NCI-H510A treated with DMSO at 0.1 percent for 48 hours (cell line): ENCODE results near the gene CNPY4.
"Not testable (repeated sequence)": the region's sequence is repeated elsewhere in the genome, so short reads cannot be mapped to it uniquely, and the experiment has no call there.

Source experiments
- DNase-seq: peaks from one replicate; lab custom pipeline; 2025; lab: John Stamatoyannopoulos, UW

Gene CNPY4

DNA sequence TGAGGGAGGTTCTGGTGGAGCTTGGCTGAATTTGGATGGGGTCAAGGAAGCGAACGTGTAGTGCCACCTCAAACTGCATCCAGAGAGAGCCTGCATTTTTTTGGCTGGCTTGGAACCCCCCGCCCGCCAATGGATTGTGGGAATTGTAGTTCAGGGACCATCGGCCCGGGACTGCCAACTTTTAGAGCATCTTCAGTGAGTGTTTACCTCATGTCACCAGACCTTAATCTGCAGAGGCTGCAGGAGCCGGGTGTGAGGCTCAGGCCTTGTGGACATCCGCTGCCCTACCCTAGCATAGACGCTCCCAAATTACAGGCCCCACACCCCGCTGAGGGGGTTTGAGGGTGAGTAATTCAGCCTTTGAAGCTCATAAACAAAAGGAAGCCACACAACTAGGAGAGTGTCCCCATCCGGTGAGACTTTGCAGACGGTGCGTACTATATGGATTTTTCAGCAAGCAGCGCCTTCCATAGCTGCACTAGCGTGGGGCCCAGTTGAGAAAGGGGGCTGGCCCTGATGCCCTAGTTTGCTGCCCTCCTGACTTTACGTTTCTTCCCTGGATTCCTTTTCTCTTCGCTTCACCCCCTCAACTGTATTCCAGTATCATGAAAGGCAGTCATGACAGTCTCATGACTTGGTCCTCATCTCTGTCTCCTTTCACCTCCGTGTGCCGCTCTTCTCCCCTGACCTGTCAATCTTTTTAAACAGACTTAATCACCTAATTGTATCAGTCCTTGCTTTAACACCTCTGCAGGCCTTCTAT lies 717 bp downstream of the CNPY4 start:
- DNase-seq: peak; percentile 5

DNA sequence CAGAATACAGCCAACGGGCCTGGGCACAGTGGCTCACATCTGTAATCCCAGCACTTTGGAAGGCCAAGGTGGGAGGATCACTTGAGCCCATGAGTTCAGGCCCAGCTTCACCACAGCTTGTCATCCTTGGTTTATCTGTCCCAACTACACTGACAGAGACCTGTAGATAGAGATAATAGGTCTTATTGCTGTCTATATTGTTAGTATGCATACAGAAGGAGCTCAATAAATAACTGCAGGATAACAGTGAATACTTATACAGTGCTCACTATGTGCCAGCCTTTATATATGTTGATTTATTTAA lies 1.3 kb downstream of the CNPY4 start:
- no peak for DNase-seq

DNA sequence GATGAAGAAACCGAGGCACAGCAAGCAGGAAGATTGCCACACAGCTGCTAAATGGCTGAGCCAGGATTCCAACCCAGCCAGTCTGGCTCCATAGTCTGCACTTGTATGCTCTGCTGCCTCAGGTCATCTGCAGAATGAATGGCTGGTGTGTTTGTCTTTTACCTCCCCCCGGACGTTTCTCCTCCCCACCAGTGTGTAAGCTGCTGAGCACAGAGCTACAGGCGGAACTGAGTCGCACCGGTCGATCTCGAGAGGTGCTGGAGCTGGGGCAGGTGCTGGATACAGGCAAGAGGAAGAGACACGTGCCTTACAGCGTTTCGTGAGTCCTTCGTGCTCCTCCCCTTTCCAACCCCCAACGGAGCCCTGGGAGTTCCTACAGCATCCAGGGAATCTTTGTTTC lies 2.6 kb downstream of the CNPY4 start:
- DNase-seq: peak; percentile 85

DNA sequence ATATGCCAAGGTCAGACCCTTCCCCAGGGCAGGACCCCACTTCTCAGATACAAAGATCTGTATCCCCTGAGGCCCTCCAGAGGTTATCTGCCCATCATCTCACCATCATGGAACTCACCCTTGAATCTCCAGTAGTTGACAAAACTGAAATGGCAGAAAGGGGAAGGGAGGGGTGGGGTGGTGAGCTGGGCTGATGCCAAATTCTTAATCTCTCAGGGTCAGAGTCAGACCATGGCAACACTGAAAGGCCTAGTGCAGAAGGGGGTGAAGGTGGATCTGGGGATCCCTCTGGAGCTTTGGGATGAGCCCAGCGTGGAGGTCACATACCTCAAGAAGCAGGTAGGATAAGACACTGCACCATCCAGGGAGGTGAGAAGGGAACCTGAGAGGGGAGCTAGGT lies 3.1 kb downstream of the CNPY4 start:
- DNase-seq: no peak

DNA sequence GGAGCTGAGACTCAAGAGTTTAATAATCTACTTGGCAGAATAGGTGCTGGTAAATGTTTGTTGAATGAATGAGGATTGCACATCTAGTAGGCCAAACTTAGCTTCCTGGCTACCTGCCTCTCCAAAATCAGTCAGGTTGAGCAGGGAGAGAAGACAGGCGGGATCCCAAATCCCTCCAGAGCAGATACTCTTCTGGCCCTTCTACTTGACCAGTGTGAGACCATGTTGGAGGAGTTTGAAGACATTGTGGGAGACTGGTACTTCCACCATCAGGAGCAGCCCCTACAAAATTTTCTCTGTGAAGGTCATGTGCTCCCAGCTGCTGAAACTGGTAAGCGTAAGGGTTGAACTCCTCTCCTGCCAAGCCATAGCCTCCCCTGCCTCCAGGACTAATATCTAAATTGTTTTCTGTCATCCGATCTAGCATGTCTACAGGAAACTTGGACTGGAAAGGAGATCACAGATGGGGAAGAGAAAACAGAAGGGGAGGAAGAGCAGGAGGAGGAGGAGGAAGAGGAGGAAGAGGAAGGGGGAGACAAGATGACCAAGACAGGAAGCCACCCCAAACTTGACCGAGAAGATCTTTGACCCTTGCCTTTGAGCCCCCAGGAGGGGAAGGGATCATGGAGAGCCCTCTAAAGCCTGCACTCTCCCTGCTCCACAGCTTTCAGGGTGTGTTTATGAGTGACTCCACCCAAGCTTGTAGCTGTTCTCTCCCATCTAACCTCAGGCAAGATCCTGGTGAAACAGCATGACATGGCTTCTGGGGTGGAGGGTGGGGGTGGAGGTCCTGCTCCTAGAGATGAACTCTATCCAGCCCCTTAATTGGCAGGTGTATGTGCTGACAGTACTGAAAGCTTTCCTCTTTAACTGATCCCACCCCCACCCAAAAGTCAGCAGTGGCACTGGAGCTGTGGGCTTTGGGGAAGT lies 5.1 kb downstream of the CNPY4 start:
- no peak for DNase-seq

DNA sequence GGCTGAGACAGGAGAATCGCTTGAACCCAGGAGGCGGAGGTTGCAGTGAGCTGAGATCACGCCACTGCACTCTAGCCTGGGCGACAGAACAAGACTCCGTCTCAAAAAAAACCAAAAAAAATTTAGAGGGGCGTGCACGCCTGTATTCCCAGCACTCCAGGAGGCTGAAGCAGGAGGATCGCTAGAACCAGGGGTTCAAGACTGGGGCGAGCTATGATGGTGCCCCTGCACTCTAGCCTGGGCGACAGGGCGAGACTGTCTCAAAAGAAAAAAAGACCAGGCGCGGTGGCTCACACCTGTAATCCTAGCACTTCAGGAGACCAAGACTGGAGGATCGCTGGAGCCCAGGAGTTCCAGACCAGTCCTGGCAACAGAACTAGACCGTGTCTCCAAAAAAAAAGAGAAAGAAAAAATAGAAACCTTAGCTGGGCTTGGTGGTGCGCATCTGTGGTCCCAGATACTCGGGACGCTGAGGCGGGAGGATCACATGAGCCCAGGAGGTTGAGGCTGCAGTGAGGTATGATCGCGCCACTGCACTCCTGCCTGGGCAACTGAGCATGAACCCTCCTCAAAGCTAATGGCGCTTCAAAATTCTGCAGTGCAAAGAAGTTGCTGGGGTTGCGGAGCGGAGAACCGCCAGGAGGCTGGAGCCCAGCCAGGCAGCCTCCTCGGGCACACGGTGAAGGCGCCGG lies 7.0 kb downstream of the CNPY4 start:
- DNase-seq: no peak

DNA sequence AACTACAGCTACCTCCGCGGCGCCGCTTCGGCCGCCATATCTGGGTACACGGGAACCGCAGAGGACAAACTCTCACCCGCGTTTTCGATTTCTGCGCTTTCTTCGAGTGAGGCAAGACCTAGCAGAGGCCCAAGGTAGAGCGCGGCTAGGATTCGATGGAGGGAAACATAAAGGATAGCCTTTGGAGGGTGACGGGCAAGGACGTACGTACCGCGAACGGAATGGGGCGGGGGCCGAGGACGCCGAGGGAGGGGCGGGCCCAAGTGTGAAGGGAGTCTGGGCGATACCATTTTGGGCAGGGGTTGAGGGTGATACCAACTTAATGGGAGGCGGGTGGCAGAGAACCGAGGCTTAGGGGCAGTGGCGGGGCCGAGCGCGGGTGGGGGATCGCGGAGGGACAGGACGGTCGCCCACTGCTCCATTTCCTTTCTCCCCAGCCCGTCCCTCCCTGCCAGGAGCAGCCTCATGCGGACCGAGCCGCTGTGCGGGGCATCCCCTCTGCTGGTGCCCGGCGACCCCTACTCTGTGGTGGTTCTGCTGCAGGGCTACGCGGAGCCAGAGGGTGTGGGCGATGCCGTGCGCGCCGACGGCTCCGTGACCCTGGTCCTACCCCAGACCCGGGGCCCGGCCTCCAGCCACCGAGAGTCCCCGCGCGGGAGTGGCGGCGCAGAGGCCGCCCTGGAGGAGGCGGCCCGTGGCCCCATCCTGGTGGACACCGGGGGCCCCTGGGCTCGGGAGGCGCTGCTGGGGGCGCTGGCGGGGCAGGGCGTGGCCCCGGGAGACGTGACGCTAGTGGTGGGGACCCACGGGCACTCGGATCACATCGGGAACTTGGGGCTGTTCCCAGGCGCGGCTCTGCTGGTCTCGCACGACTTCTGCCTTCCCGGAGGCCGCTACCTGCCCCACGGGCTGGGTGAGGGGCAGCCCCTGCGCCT lies 7.8 kb downstream of the CNPY4 start, which contains the start of gene MBLAC1:
MBLAC1 (plus strand) TSS at position 37 of the 935 bp plus-strand sequence; CDS start at position 466, 429 bp downstream.
- peak; percentile 59 for DNase-seq

DNA sequence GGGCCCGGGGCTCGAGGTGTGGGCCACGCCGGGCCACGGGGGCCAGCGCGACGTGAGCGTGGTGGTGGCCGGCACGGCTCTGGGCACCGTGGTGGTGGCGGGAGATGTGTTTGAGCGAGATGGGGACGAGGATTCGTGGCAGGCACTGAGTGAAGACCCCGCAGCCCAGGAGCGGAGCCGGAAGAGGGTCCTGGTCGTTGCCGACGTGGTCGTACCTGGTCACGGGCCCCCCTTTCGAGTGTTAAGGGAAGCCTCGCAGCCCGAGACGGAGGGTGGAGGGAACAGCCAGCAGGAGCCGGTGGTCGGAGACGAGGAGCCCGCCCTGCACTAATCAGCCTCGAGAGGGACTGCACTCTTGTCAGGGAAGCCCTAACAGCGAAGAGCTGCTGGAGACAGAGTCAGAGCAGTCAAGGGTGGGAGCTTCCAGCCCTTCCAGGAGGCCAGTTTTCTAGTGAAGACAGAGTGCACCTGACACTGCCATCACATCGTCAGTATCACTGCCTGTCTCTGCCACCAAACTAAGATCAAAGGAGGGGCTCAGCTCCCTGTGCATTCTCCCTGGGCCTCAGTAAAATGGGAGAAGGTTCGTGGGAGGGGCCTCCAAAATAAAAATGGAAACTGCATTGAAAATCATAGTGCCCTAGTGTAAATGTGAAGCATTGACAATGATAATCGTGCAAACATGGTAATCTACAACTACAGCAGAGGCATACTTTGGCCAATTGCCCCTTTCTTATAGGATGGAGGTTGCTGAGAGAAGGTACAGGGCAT lies 8.6 kb downstream of the CNPY4 start:
- no peak for DNase-seq

DNA sequence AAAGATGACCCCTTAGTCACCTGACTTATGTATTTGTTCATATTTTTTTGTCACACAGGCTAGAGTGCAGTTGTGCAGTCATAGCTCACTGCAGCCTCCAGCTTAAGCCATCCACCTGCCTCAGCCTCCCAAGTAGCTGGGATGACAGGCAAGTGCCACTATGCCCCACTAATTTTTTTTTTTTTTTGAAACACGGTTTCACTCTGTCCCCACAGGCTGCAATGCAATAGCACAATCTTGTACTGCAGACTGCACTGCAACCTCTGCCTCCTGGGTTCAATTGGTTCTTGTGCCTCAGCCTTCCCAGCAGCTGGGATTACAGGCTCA lies 9.2 kb downstream of the CNPY4 start:
- no peak for DNase-seq

DNA sequence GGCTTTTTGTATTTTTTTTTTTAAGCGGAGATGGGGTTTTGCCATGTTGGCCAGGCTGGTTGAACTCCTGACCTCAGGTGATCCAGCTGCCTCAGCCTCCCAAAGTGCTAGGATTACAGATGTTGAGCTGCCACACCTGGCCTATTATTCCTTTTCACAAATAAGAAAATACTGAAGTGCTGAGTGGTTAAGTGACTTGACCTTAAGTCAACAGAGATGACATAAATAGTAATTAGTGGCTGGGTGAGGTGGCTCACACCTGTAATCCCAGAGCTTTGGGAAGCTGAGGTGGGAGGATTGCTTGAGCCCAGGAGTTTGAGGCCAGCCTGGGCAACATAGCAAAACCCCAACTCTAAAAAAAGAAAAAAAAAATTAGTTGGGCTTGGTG lies 10.8 kb downstream of the CNPY4 start:
- DNase-seq: peak; percentile 31

DNA sequence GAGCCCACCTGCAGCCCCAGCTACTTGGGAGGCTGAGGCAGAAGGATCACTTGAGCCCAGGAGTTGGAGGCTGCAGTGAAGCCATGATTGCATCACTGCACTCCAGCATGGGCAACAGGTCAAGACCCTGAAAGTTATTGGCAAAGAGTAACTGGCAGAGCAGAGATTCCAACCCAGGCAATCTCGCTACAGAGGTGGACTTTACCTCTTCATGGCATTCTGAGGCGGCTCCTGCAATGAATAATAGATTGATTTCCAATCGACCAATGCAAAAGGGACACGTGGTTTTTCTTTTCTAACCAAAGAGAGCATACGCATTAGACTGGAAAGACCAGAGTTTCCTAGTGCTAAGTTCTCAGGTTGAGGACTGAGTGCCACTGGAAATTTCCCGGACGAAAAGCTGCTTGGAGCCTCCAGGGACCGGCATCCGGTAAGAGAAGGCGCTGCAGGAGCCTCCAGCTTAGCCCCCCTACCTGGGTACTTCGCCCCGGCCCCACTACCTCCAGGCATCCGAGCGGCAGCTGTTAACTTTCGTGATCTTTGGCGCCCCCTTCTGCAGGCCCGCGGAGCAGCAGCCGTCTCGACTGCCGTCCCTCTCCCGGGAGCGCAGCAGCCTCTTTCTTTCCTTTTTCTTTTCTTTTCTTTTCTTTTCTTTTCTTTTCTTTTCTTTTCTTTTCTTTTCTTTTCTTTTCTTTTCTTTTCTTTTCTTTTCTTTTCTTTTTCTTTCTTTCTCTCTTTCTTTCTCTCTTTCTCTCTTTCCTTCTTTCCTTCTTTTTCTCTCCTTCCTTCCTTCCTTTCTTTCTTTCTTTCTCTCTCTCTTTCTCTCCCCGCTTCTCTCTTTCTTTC lies 11.4 kb downstream of the CNPY4 start:
- DNase-seq: peak; percentile 27

DNA sequence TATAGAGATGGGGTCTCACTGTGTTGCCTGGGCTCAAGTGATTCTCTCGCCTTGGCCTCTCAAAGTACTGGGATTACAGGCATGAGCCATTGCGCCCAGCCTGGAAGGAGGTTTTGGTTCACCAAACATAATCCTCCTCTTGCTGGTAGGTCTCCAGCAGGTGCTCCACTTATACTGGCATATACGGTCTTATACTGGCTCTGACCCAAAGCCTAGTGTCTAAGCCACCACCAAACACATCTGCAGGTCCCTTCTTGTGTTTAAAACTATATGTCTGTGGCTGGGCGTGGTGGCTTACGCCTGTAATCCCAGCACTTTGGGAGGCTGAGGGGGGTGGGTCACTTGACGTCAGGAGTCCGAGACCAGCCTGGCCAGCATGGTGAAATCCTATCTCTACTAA lies 12.7 kb downstream of the CNPY4 start:
- DNase-seq: no peak

DNA sequence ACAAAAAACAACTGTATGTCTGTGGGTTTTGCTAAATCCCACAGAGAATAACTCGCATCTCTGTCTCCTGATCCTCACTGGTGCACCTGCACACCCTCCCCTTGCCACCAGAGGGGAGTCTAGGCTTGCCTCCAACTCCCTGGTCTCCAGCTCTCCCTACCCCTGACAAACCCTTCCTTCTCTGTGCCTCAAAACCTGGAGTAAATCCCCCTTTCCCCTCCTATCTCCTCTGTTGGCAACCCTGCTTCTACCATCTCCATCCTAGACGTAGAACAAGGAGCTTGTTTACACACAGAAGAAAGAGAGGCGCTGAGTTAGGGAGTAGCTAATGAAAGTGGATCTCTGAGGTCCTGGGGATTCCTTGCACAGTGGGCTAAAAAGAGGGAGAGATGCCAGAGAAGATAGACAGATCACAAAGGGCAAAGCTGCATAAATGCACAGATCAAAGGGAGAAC lies 13.3 kb downstream of the CNPY4 start:
- peak; percentile 14 for DNase-seq

DNA sequence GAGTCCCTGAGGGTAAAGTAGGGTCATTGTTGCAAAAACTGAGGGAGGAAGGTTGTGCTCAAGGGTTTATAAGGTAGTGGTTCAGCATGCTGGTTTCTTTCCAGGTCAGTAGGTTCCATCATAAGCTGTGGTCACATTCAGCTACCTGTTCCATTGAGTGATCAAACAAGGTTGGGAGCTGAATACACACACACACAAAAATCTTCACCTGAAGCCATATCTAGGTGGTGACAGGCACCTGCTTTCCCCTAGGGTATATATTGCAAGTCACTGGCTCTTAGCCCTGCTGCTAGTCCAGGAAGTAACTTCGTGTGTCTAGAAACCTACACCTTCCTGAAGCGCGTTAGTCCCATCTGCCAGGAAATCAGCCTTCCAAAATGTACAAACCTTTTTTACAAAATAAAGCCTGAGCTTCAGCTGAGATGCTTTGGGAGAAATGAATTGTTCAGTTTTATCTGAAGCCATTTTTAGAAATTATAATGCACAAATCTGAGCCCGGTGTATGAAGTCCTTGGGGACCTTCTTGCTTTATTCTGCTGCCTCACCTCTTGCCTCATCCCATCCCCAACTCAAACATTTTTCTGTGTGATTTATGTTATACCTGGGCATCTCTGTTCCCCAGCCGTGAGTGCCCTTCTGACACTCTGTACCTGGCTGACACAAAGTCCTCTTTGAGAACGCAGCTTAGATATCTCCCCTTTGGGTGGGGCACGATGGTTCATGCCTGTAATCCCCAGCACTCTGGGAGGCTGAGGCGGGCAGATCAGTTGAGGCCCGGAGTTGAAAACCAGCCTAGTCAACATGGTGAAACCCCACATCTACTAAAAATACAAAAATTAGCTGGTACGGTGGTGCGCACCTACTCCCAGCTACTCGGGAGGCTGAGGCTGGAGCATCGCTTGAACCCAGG lies 18.7 kb downstream of the CNPY4 start:
- no peak for DNase-seq

DNA sequence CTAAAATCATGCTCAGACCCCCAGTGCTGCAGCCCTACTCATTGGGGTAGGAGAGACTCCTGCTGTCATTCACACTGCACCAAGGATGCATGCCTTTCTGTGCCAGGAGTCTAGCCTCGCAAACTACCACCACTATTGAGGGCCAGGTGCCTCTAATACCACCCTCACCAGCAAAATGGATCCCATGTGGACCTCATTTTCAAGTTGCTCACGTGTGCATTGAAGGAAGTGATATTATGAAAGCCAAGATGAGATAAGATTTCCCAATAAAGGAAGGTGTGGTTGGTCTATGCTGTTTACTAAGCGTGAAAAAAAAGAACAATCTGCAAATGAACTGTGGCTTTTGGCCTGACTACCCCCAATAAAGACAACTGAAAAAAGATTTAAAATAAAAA lies 22.1 kb downstream of the CNPY4 start:
- no peak for DNase-seq

DNA sequence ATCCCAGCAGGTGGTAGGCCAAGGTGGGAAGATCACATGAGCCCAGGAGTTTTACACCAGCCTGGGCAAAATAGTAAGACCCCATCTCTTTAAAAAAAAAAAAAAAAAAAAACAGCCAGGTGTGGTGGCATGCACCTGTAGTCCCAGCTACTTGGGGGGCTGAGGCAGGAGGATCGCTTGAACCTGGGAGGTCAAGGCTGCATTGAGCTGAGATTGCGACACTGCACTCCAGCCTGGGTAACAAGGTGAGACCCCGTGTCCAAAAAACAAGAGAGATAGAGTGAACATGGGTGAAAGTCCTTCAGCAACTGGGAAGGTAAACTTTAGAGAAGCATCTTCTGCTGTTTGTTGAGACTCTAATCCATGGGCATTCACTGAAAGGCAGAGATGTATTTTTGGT lies 23.0 kb downstream of the CNPY4 start:
- DNase-seq: no peak

DNA sequence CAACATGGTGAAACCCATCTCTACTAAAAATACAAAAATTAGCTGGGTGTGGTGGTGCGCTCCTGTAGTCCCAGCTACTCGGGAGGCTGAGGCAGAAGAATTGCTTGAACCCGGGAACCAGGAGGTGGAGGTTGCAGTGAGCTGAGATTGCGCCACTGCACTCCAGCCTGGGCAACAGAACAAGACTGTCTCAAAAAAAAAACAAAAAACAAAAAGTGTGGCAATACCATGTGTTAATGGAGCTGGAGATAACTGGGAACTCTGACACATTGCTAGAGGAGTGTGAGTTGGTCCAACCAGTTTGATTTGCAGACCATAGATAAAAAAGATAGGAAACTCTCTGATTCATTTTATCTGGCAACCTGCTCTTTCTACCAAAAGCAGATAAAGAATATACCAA lies 26.9 kb downstream of the CNPY4 start:
- not testable (repeated sequence) for DNase-seq

DNA sequence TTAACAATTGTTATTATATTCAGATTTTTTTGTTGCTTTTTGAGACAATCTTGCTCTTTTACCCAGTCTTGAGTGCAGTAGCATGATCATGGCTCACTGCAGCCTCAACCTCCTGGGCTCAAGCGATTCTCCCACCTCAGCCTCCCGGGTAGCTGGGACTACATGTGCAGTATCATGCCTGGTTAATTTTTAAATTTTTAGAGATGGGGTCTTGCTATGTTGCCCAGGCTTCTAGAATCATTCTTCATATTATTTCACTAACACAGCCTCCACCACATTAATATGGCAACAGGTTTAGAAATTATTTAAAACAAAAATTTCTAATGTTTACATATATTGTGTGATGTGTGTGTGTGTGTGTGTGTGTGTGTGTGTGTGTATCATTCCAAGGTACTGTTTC lies 27.8 kb downstream of the CNPY4 start:
- no peak for DNase-seq

DNA sequence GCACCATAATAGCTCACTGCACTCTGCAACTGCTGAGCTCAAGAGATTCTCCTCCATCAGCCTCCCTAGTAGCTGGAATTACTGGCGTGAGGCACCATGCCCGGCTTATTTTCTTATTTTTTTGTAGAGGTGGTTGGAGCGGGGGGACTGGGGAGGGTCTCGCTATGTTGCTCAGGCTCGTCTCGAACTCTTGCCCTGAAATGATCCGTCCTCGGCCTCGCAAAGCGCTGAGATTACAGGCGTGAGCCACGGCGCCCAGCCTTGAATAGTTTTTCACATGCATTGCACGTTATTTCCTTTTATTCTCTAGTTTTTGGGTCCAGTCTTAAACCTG lies 28.8 kb downstream of the CNPY4 start:
- DNase-seq: no peak
